Ovary (tissue), 3 donors: ENCODE measurements around the gene PGA3.
"Not testable (repeated sequence)": the region's sequence is repeated elsewhere in the genome, so short reads cannot be mapped to it uniquely, and the experiment has no call there.

Source experiments
- CTCF ChIP-seq, 3 donors: fragments of 450-650 bp in 2 of 3; fragments of 200-600 bp in 1 of 3; IDR thresholded peaks; one replicate each; pipeline versions ENCODE4 v1.5.1 to v1.8.0; 2016 to 2022; ENCODE audit warnings: antibody characterized with exemption in 3 of 3, mild to moderate bottlenecking in 1 of 3
- POLR2A ChIP-seq: fragments of 450-650 bp; IDR thresholded peaks from one replicate; pipeline ENCODE4 v1.6.1; 2017; ENCODE audit warnings: antibody characterized with exemption, mild to moderate bottlenecking, moderate library complexity
- donor health status: DM: no; HTN: no; CAD: no.

- not testable (repeated sequence) for TF ChIP-seq POLR2A; CTCF (IDR thresholded peaks at IDR 0.05)
Observed at GRCh38 chr11:61210629-61211028, 7.3 kb downstream of the PGA3 start.
